ENCODE data around the gene UNCX.
"Not testable (repeated sequence)": the region's sequence is repeated elsewhere in the genome, so short reads cannot be mapped to it uniquely, and the experiment has no call there.

Gene UNCX

GRCh38 chr7:1278543-1278942, 45.9 kb downstream of the UNCX start:
- TF ChIP-seq CTCF (IDR thresholded peaks at IDR 0.05; ENCODE audit: extremely low read depth, missing control alignments) = no peak

DNA sequence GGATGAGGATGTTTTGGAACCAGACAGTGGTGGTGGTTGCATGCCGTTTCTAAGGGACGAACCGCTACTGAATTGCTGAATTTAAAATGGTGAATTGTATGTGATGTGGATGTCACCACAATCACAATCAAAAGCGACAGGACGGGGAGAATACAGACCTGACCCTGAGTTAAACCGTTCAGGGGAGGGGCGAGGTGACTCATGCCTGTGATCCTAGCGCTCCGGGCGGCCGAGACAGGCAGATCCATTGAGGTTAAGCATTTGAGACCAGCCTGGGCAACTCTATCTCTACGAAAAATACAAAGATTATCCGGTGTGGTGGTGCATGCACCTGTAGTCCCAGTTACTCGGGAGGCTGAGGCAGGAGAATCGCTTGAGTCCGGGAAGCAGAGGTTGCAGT, 46.4 kb downstream of the UNCX start:
- DNase-seq (ENCODE audit: low spot score) = no peak
- no peak for TF ChIP-seq CTCF (IDR thresholded peaks at IDR 0.05; ENCODE audit: extremely low read depth, missing control alignments)

More at GRCh38 chr7:1278543-1278942, 45.9 kb downstream of the UNCX start:
- no peak for DNase-seq (ENCODE audit: low spot score)

- DNase-seq (ENCODE audit: low spot score) = not testable (repeated sequence)
Measured at GRCh38 chr7:1279895-1280294, 47.2 kb downstream of the UNCX start.

DNA sequence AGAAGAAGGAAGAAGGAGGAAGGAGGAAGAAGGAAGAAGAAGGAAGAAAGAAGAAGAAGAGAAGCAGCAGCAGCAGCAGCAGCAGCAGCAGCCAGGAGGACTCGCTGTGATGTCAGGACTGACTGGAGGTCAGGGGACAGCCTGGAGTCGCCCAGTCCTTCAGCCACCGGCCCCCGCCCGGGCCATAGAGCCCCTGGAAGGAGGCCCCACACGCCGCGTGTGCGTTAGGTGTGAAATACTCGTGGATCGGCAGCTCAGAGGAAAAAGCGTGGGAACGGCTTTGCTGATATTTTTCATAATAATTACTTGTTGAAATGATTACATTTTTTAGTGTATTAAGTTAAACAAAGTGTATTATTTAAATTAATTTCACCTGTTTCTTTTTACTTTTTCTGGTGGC, 48.4 kb downstream of the UNCX start:
- TF ChIP-seq CTCF (IDR thresholded peaks at IDR 0.05; ENCODE audit: extremely low read depth, missing control alignments) = no peak
- DNase-seq (ENCODE audit: low spot score) = no peak

DNA sequence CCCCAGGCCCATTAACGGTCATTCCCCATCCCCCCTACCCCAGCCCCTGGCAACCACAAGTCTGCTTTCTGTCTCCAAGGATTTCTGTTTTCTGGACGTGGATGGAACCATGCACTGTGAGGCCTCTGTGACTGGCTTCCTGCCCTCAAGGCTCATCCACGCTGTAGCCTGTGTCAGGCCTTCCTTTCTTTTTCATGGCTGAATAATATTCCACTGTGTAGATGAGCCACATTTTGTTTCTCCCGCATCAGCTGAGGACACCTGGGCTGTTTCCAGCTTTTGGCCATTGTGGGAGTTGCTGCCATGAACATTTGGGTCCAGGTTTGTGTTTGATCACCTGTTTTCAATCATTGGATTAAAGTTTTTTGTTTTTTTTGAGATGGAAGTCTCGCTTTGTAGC, 50.0 kb downstream of the UNCX start:
- no peak for DNase-seq (ENCODE audit: low spot score)
- TF ChIP-seq CTCF (IDR thresholded peaks at IDR 0.05; ENCODE audit: extremely low read depth, missing control alignments) = no peak

DNA sequence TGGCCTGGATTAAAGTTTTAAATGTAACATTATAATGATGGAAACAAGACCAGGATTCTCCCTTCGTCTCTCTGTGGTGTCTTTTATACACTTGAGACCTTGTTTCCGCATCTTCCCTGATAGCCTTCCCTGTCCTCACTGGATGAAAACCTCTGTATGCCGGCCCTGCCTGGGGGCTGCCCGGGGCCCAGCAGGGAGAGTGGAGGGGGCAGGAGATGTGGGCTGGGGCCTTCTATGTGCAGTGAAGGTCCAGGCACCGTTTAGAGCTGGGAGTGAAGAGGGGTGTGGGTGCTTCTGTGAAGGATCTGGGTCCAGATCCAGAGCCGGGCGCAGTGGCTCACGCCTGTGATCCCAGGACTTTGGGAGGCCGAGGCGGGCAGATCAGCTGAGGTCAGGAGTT, 50.7 kb downstream of the UNCX start:
- TF ChIP-seq CTCF (IDR thresholded peaks at IDR 0.05; ENCODE audit: extremely low read depth, missing control alignments) = no peak

GRCh38 chr7:1283941-1284742, 51.5 kb downstream of the UNCX start:
- no peak for TF ChIP-seq CTCF (IDR thresholded peaks at IDR 0.05; ENCODE audit: extremely low read depth, missing control alignments)
- no peak for DNase-seq (ENCODE audit: low spot score)

More for the DNA sequence above, 50.7 kb downstream of the UNCX start:
- DNase-seq (ENCODE audit: low spot score) = no peak
